Liver (tissue), 9 donors: ENCODE data around the gene HIC2. TPM values are rescaled to one million over a fixed set of nuclear protein-coding genes. Genes with fewer than 3 reads are reported as not detected.

Experiments used
- DNase-seq: peaks from one replicate; pipeline ENCODE4 v3.0.0-alpha.2; 2017; ENCODE audit warnings: low spot score
- H3K27ac ChIP-seq, 2 donors: one replicate each; pipeline ENCODE4 v1.7.0; 2013; ENCODE audit warnings: inconsistent platforms in 2 of 2, low read length in 2 of 2, control low read depth in 1 of 2, low read depth in 1 of 2, mild to moderate bottlenecking in 1 of 2
- H3K27me3 ChIP-seq, 4 donors: one replicate each; pipeline versions ENCODE4 v1.6.1 to v1.7.0; 2013; ENCODE audit warnings: low read length in 3 of 4, inconsistent platforms in 1 of 4, mild to moderate bottlenecking in 1 of 4, moderate library complexity in 1 of 4; ENCODE audit not compliant: control insufficient read depth in 4 of 4, insufficient read depth in 4 of 4
- H3K36me3 ChIP-seq, 4 donors: one replicate each; pipeline versions ENCODE4 v1.6.1 to v1.7.0; 2013; ENCODE audit warnings: low read length in 3 of 4, mild to moderate bottlenecking in 3 of 4, low read depth in 1 of 4, moderate library complexity in 1 of 4; ENCODE audit not compliant: control insufficient read depth in 4 of 4, insufficient read depth in 3 of 4
- H3K4me1 ChIP-seq, 4 donors: one replicate each; pipeline versions ENCODE4 v1.6.1 to v1.7.0; 2013; ENCODE audit warnings: low read length in 3 of 4, mild to moderate bottlenecking in 3 of 4, moderate library complexity in 1 of 4; ENCODE audit not compliant: control insufficient read depth in 4 of 4, insufficient read depth in 4 of 4
- H3K4me3 ChIP-seq, 3 donors: one replicate each; pipeline versions ENCODE4 v1.6.1 to v1.7.0; 2013; ENCODE audit warnings: low read length in 3 of 3, control low read depth in 1 of 3, low read depth in 1 of 3, mild to moderate bottlenecking in 1 of 3
- H3K9ac ChIP-seq, 2 donors: one replicate each; pipeline ENCODE4 v1.7.0; 2013; ENCODE audit warnings: low read length in 2 of 2, mild to moderate bottlenecking in 2 of 2, moderate library complexity in 2 of 2, control low read depth in 1 of 2, low read depth in 1 of 2
- H3K9me3 ChIP-seq, 4 donors: one replicate each; pipeline versions ENCODE4 v1.6.1 to v1.7.0; 2013; ENCODE audit warnings: low read length in 3 of 4; ENCODE audit not compliant: control insufficient read depth in 4 of 4
- ATF3 ChIP-seq: IDR thresholded peaks from 2 replicates; pipeline ENCODE4 v1.6.1; 2016; ENCODE audit warnings: antibody characterized with exemption
- CTCF ChIP-seq: fragments of 150-350 bp; IDR thresholded peaks from 2 replicates; pipeline ENCODE4 v1.5.1; 2017; ENCODE audit warnings: improper control_type of control experiment, low read depth, low read length; ENCODE audit not compliant: missing input control
- EGR1 ChIP-seq, 2 donors: IDR thresholded peaks; 2 replicates each; pipeline ENCODE4 v1.6.1; 2016 to 2018; ENCODE audit warnings: antibody characterized with exemption in 2 of 2, low read depth in 2 of 2
- FOXA1 ChIP-seq: IDR thresholded peaks from 2 replicates; pipeline ENCODE4 v1.6.1; 2016; ENCODE audit warnings: antibody characterized with exemption
- FOXA2 ChIP-seq: IDR thresholded peaks from 2 replicates; pipeline ENCODE4 v1.6.1; 2016; ENCODE audit warnings: antibody characterized with exemption
- GABPA ChIP-seq, 2 donors: IDR thresholded peaks in 1 of 2; conservative IDR thresholded peaks in 1 of 2; 2 replicates each; pipeline ENCODE4 v1.6.1; 2016; ENCODE audit warnings: antibody characterized with exemption in 2 of 2, mild to moderate bottlenecking in 1 of 2, moderate library complexity in 1 of 2
- HNF4A ChIP-seq, 2 donors: conservative IDR thresholded peaks; 2 replicates each; pipeline ENCODE4 v1.6.1; 2016; ENCODE audit warnings: antibody characterized with exemption in 2 of 2, mild to moderate bottlenecking in 2 of 2
- HNF4G ChIP-seq: IDR thresholded peaks from 2 replicates; pipeline ENCODE4 v1.6.1; 2016; ENCODE audit warnings: antibody characterized with exemption
- JUND ChIP-seq, 2 donors: IDR thresholded peaks; 2 replicates each; pipeline ENCODE4 v1.6.1; 2016; ENCODE audit warnings: antibody characterized with exemption in 2 of 2
- MAX ChIP-seq: IDR thresholded peaks from 2 replicates; pipeline ENCODE4 v1.6.1; 2016; ENCODE audit warnings: antibody characterized with exemption
- NR2F2 ChIP-seq: IDR thresholded peaks from 2 replicates; pipeline ENCODE4 v1.6.1; 2016; ENCODE audit warnings: antibody characterized with exemption
- RAD21 ChIP-seq, 2 donors: IDR thresholded peaks; 2 replicates each; pipeline ENCODE4 v1.6.1; 2016; ENCODE audit warnings: antibody characterized with exemption in 2 of 2, mild to moderate bottlenecking in 2 of 2
- RXRA ChIP-seq, 2 donors: IDR thresholded peaks; 2 replicates each; pipeline ENCODE4 v1.6.1; 2017 to 2018; ENCODE audit warnings: antibody characterized with exemption in 2 of 2, mild to moderate bottlenecking in 1 of 2
- SP1 ChIP-seq: IDR thresholded peaks from 2 replicates; pipeline ENCODE4 v1.6.1; 2018; ENCODE audit warnings: antibody characterized with exemption, mild to moderate bottlenecking
- TAF1 ChIP-seq: conservative IDR thresholded peaks from 2 replicates; pipeline ENCODE4 v1.6.1; 2016; ENCODE audit warnings: antibody characterized with exemption, mild to moderate bottlenecking
- YY1 ChIP-seq: IDR thresholded peaks from 2 replicates; pipeline ENCODE4 v1.6.1; 2016; ENCODE audit warnings: antibody characterized with exemption, mild to moderate bottlenecking
- ZBTB33 ChIP-seq: IDR thresholded peaks from 2 replicates; pipeline ENCODE4 v1.6.1; 2016; ENCODE audit warnings: antibody characterized with exemption
- WGBS: extraction: QIAGEN DNeasy Blood & Tissue Kit; methylation state at CpG from one replicate; pipeline ENCODE4 v1.1.7; 2013; 5-methylcytosine and 5-hydroxymethylcytosine counted together
- polyA plus RNA-seq, 2 donors: library from polyadenylated mRNA; stranded (reverse) in 1 of 2; unstranded in 1 of 2; fragments of 200-250 nt in 1 of 2; fragments of >200 nt in 1 of 2; fragmentation: Nextera tagmentation in 1 of 2; extraction: Ambion mirVana in 1 of 2; gene quantifications; one replicate each; pipeline versions ENCODE4 v1.2.1 to v1.2.3, GENCODE V29; 2013 to 2015
- total RNA-seq, 2 donors: library from RNA; depleted of rRNA; stranded (reverse); fragments of >200 nt; gene quantifications; one replicate each; pipeline ENCODE4 v1.2.3, GENCODE V29; 2014
- donor health status: healthy.
- donor health status: healthy.
- donor health status: healthy.
- donor health status: healthy.
- donor health status: healthy.

Gene HIC2
- total and polyA plus RNA-seq, 4 donors, result 0.51 to 17.8 (median 2.0) TPM

- no peak for TF ChIP-seq RAD21 (IDR thresholded peaks at IDR 0.05)
- TF ChIP-seq RXRA (IDR thresholded peaks at IDR 0.05), result no peak
- no peak for TF ChIP-seq NR2F2
- TF ChIP-seq MAX, result no peak
- no peak for TF ChIP-seq HNF4G
- no peak for TF ChIP-seq TAF1
- no peak for TF ChIP-seq GABPA (IDR thresholded peaks at IDR 0.05 in 1 of 2, conservative IDR thresholded peaks at IDR 0.05 in 1 of 2)
- TF ChIP-seq ZBTB33, result no peak
- no peak for TF ChIP-seq HNF4A (conservative IDR thresholded peaks at IDR 0.05)
- no peak for TF ChIP-seq FOXA2
- no peak for TF ChIP-seq JUND (IDR thresholded peaks at IDR 0.05)
- TF ChIP-seq CTCF, result no peak
- no peak for TF ChIP-seq SP1
- no peak for TF ChIP-seq FOXA1
- TF ChIP-seq YY1, result no peak
- no peaks in the 10 kb centered on the region for H3K9me3 ChIP-seq
- no peak overlapping the region for H3K27ac ChIP-seq
- WGBS, result 95% methylated on average over 19 of the region's 19 CpGs
- H3K27me3 ChIP-seq, result no peaks in the 10 kb centered on the region
- H3K36me3 ChIP-seq, result no peaks in the 10 kb centered on the region
- no peak for DNase-seq
- peaks cover 12 to 24% (median 23%) of the 10 kb centered on the region in 4 donors for H3K4me1 ChIP-seq
- H3K9ac ChIP-seq, result no peak overlapping the region
- H3K4me3 ChIP-seq, result no peak overlapping the region
Observed at GRCh38 chr22:21455334-21456089, 38.3 kb downstream of the HIC2 start.

GRCh38 chr22:21457023-21457787 lies 40.0 kb downstream of the HIC2 start:
- Histone ChIP-seq H3K27me3 (no peaks in the 10 kb centered on the region), H3K9ac (no peak overlapping the region), H3K27ac (peak overlapping the region; percentile 30 to 34), H3K4me3 (peak overlapping the region in 1 of 3 donors; percentile 16), H3K36me3 (no peaks in the 10 kb centered on the region), H3K4me1 (peaks cover 12 to 24% (median 23%) of the 10 kb centered on the region in 4 donors), H3K9me3 (no peaks in the 10 kb centered on the region)
- DNase-seq, result no peak
- WGBS, result 45% methylated on average over 19 of the region's 19 CpGs
- TF ChIP-seq NR2F2, result no peak
- TF ChIP-seq ZBTB33, result no peak
- TF ChIP-seq GABPA (IDR thresholded peaks at IDR 0.05 in 1 of 2, conservative IDR thresholded peaks at IDR 0.05 in 1 of 2), result no peak
- peak in 1 of 2 donors; percentile 65 for TF ChIP-seq RXRA (IDR thresholded peaks at IDR 0.05)
- TF ChIP-seq JUND (IDR thresholded peaks at IDR 0.05), result peak; percentile 28 to 51
- TF ChIP-seq TAF1, result no peak
- no peak for TF ChIP-seq EGR1 (IDR thresholded peaks at IDR 0.05; ENCODE audit: low read depth in 2 of 2)
- peak; percentile 85 for TF ChIP-seq FOXA1
- no peak for TF ChIP-seq ATF3
- TF ChIP-seq CTCF, result no peak
- peak; percentile 52 to 62 for TF ChIP-seq HNF4A (conservative IDR thresholded peaks at IDR 0.05)
